Vagina (tissue), 2 donors: ENCODE results near the gene CPA4. TPM values are rescaled to one million over a fixed set of nuclear protein-coding genes. Genes with fewer than 3 reads are reported as not detected.

Experiments used
- DNase-seq, 2 donors: peaks; one replicate each; pipeline ENCODE4 v3.0.0-alpha.2; 2017; ENCODE audit errors: extremely low spot score in 2 of 2
- H3K27ac ChIP-seq: fragments of 200-600 bp; sonication (generic); one replicate; pipeline ENCODE4 v1.5.1; 2019
- H3K27me3 ChIP-seq: fragments of 200-600 bp; sonication (generic); one replicate; pipeline ENCODE4 v1.5.1; 2019
- H3K36me3 ChIP-seq, 2 donors: fragments of 200-600 bp; sonication (generic); one replicate each; pipeline ENCODE4 v1.5.1; 2017 to 2019
- H3K4me1 ChIP-seq: fragments of 200-600 bp; sonication (generic); one replicate; pipeline ENCODE4 v1.5.1; 2019
- H3K4me3 ChIP-seq, 2 donors: fragments of 200-600 bp; sonication (generic); 1 replicate in 1 of 2; 2 replicates in 1 of 2; pipeline ENCODE4 v1.5.1; 2016 to 2019
- H3K9me3 ChIP-seq: fragments of 200-600 bp; sonication (generic); one replicate; pipeline ENCODE4 v1.5.1; 2019
- CTCF ChIP-seq, 3 experiments: fragments of 450-650 bp in 2 of 3; fragments of 200-600 bp in 1 of 3; sonication (generic) in 1 of 3; IDR thresholded peaks; one replicate each; pipeline ENCODE4 v1.5.1; 2017 to 2019; ENCODE audit warnings: antibody characterized with exemption in 3 of 3, mild to moderate bottlenecking in 2 of 3, moderate library complexity in 2 of 3
- POLR2A ChIP-seq, 2 donors: fragments of 450-650 bp; IDR thresholded peaks; one replicate each; pipeline ENCODE4 v1.6.1; 2017; ENCODE audit warnings: antibody characterized with exemption in 2 of 2, mild to moderate bottlenecking in 2 of 2, moderate library complexity in 2 of 2
- POLR2AphosphoS5 ChIP-seq, 2 donors: sonication (generic); formaldehyde crosslinking; IDR thresholded peaks; one replicate each; pipeline ENCODE4 v1.9.0; 2017; ENCODE audit warnings: antibody characterized with exemption in 2 of 2, mild to moderate bottlenecking in 2 of 2, low read depth in 1 of 2; ENCODE audit not compliant: insufficient read depth in 1 of 2
- intact Hi-C: fragments of 100-400 bp; cut with DNase I; formaldehyde crosslinking; loops from one replicate; pipeline ENCODE4 v1.15.1; 2023
- total RNA-seq: library from RNA; depleted of rRNA; stranded (reverse); fragments of >200 nt; gene quantifications from one replicate; pipeline ENCODE4 v1.2.3, GENCODE V29; 2016

Gene CPA4
- total RNA-seq, 1 donor from 2014 or later: 8.8 TPM

GRCh38 chr7:130345725-130346124 lies 52.8 kb downstream of the CPA4 start:
- no peak for TF ChIP-seq POLR2A (IDR thresholded peaks at IDR 0.05)
- TF ChIP-seq POLR2AphosphoS5 (IDR thresholded peaks at IDR 0.05; ENCODE audit: insufficient read depth in 1 of 2, low read depth in 1 of 2): no peak
- no peak for TF ChIP-seq CTCF (IDR thresholded peaks at IDR 0.05)
- no peak for DNase-seq
- no peaks in the 10 kb centered on the region for H3K27me3 ChIP-seq
- no peak overlapping the region for H3K27ac ChIP-seq
- H3K36me3 ChIP-seq: no peaks in the 10 kb centered on the region
- H3K4me3 ChIP-seq: no peak overlapping the region
- no peaks in the 10 kb centered on the region for H3K9me3 ChIP-seq
- intact Hi-C loops: no loop called here
- H3K4me1 ChIP-seq: peaks cover 8% of the 10 kb centered on the region

- H3K27me3 ChIP-seq: no peaks in the 10 kb centered on the region
- DNase-seq: no peak
- H3K9me3 ChIP-seq: no peaks in the 10 kb centered on the region
- intact Hi-C loops: no loop called here
- no peaks in the 10 kb centered on the region for H3K36me3 ChIP-seq
- H3K4me3 ChIP-seq: no peak overlapping the region
- TF ChIP-seq CTCF (IDR thresholded peaks at IDR 0.05) (no peak), POLR2A (IDR thresholded peaks at IDR 0.05) (no peak), POLR2AphosphoS5 (IDR thresholded peaks at IDR 0.05; ENCODE audit: insufficient read depth in 1 of 2, low read depth in 1 of 2) (no peak)
- no peak overlapping the region for H3K27ac ChIP-seq
- peaks cover 14% of the 10 kb centered on the region for H3K4me1 ChIP-seq
These were observed 53.4 kb downstream of the CPA4 start for GRCh38 chr7:130346177-130346905.

- TF ChIP-seq POLR2AphosphoS5 (IDR thresholded peaks at IDR 0.05; ENCODE audit: insufficient read depth in 1 of 2, low read depth in 1 of 2) (no peak), CTCF (IDR thresholded peaks at IDR 0.05) (no peak), POLR2A (IDR thresholded peaks at IDR 0.05) (no peak)
- intact Hi-C loops: no loop called here
- Histone ChIP-seq H3K4me1 (peaks cover 19% of the 10 kb centered on the region), H3K27ac (no peak overlapping the region), H3K9me3 (no peaks in the 10 kb centered on the region), H3K4me3 (no peak overlapping the region), H3K27me3 (no peaks in the 10 kb centered on the region), H3K36me3 (no peaks in the 10 kb centered on the region)
- DNase-seq: no peak
These were observed 54.0 kb downstream of the CPA4 start for GRCh38 chr7:130346941-130347340.

- intact Hi-C loops: no loop called here
- DNase-seq: no peak
These were observed 57.2 kb downstream of the CPA4 start for GRCh38 chr7:130349911-130350782.

More at GRCh38 chr7:130349911-130350782, 57.2 kb downstream of the CPA4 start:
- TF ChIP-seq POLR2AphosphoS5 (IDR thresholded peaks at IDR 0.05; ENCODE audit: insufficient read depth in 1 of 2, low read depth in 1 of 2): no peak
- no peak for TF ChIP-seq CTCF (IDR thresholded peaks at IDR 0.05)
- TF ChIP-seq POLR2A (IDR thresholded peaks at IDR 0.05): no peak
- H3K4me3 ChIP-seq: no peak overlapping the region
- peak overlapping the region; percentile 85 for H3K27ac ChIP-seq
- H3K36me3 ChIP-seq: no peaks in the 10 kb centered on the region
- peaks cover 34% of the 10 kb centered on the region for H3K4me1 ChIP-seq
- no peaks in the 10 kb centered on the region for H3K9me3 ChIP-seq
- H3K27me3 ChIP-seq: no peaks in the 10 kb centered on the region
